HEK293 (cell line): ENCODE measurements around the gene RAB9A.
A peak's percentile ranks its signal among the peaks of the same experiment; 100 is the strongest.

Experiments
- CTCF ChIA-PET: fragments of 350-600 bp; formaldehyde crosslinking; extraction: SDS; loops from one replicate; lab custom pipeline; 2021; ENCODE audit warnings: antibody characterized with exemption; lab: Yijun Ruan, JAX
- POLR2A ChIA-PET: fragments of 300-600 bp; formaldehyde crosslinking; extraction: SDS; loops from one replicate; lab custom pipeline; 2020; ENCODE audit warnings: antibody characterized with exemption, inconsistent platforms; lab: Yijun Ruan, JAX
- H3K27ac ChIP-seq: fragments of 200-500 bp; sonication (Bioruptor generic); 2 replicates; pipeline ENCODE4 v1.5.1; 2014; ENCODE audit warnings: low read depth, low read length, control low read depth, inconsistent platforms; ENCODE audit errors: extremely low read depth
- H3K36me3 ChIP-seq, 2 experiments: fragments of 200-500 bp in 1 of 2; sonication (Bioruptor generic) in 1 of 2; 1 replicate in 1 of 2; 2 replicates in 1 of 2; pipeline ENCODE4 v1.5.1; 2014 to 2017; ENCODE audit warnings: inconsistent platforms in 2 of 2, low read length in 2 of 2; ENCODE audit not compliant: control insufficient read depth in 2 of 2, insufficient read depth in 1 of 2
- H3K4me1 ChIP-seq: fragments of 200-500 bp; sonication (Bioruptor generic); 2 replicates; pipeline ENCODE4 v1.5.1; 2014; ENCODE audit warnings: mild to moderate bottlenecking, low read length, inconsistent platforms; ENCODE audit not compliant: control insufficient read depth, insufficient read depth
- H3K4me3 ChIP-seq: 2 replicates; pipeline ENCODE4 v1.5.1; 2011; ENCODE audit warnings: low read depth, mild to moderate bottlenecking, control low read depth, low read length, moderate library complexity
- H3K9me3 ChIP-seq: fragments of 200-500 bp; sonication (Bioruptor generic); 2 replicates; pipeline ENCODE4 v1.5.1; 2014; ENCODE audit warnings: low read depth, low read length, inconsistent platforms; ENCODE audit not compliant: control insufficient read depth, insufficient read depth
- FEZF1 ChIP-seq: fragments of 450-650 bp; formaldehyde crosslinking; IDR thresholded peaks from 2 replicates; pipeline ENCODE4 v1.5.1; 2016; ENCODE audit warnings: missing biosample characterization, missing genetic modification characterization
- GFI1B ChIP-seq: fragments of 450-650 bp; formaldehyde crosslinking; IDR thresholded peaks from 2 replicates; pipeline ENCODE4 v1.5.1; 2016; ENCODE audit warnings: missing biosample characterization, missing genetic modification characterization
- GLIS1 ChIP-seq: fragments of 450-650 bp; formaldehyde crosslinking; IDR thresholded peaks from 2 replicates; pipeline ENCODE4 v1.5.1; 2016; ENCODE audit warnings: missing biosample characterization, missing genetic modification characterization
- IKZF3 ChIP-seq: fragments of 450-650 bp; IDR thresholded peaks from 2 replicates; pipeline ENCODE4 v1.5.0; 2018; ENCODE audit warnings: missing biosample characterization, mild to moderate bottlenecking, missing genetic modification characterization, moderate library complexity
- PRDM10 ChIP-seq: fragments of 450-650 bp; formaldehyde crosslinking; IDR thresholded peaks from 2 replicates; pipeline ENCODE4 v1.5.1; 2016; ENCODE audit warnings: missing biosample characterization, missing genetic modification characterization
- PRDM6 ChIP-seq: fragments of 450-650 bp; formaldehyde crosslinking; IDR thresholded peaks from 2 replicates; pipeline ENCODE4 v1.5.1; 2017; ENCODE audit warnings: missing biosample characterization, missing genetic modification characterization
- ZFP41 ChIP-seq: fragments of 450-650 bp; formaldehyde crosslinking; IDR thresholded peaks from 2 replicates; pipeline ENCODE4 v1.5.1; 2016; ENCODE audit warnings: missing biosample characterization, missing genetic modification characterization, borderline replicate concordance
- ZNF138 ChIP-seq: fragments of 450-650 bp; formaldehyde crosslinking; IDR thresholded peaks from 2 replicates; pipeline ENCODE4 v1.5.1; 2016; ENCODE audit warnings: missing biosample characterization, missing genetic modification characterization, borderline replicate concordance
- ZNF274 ChIP-seq, 2 experiments: fragments of 200-500 bp in 1 of 2; fragments of 450-650 bp in 1 of 2; sonication (Bioruptor generic) in 1 of 2; formaldehyde crosslinking in 1 of 2; IDR thresholded peaks; 2 replicates each; pipeline versions ENCODE4 v1.5.1 to v1.6.1; 2014 to 2016; ENCODE audit warnings: borderline replicate concordance in 1 of 2, inconsistent platforms in 1 of 2, low read length in 1 of 2, missing biosample characterization in 1 of 2, missing genetic modification characterization in 1 of 2
- ZNF626 ChIP-seq: fragments of 450-650 bp; sonication (Bioruptor Pico); formaldehyde crosslinking; IDR thresholded peaks from 2 replicates; pipeline ENCODE4 v1.5.1; 2018; ENCODE audit warnings: missing biosample characterization, missing genetic modification characterization, inconsistent platforms
- ZNF654 ChIP-seq: fragments of 450-650 bp; formaldehyde crosslinking; IDR thresholded peaks from 2 replicates; pipeline ENCODE4 v1.5.1; 2016; ENCODE audit warnings: low read depth, missing biosample characterization, missing genetic modification characterization
- ZNF791 ChIP-seq: fragments of 450-650 bp; formaldehyde crosslinking; IDR thresholded peaks from 2 replicates; pipeline ENCODE4 v1.5.1; 2016; ENCODE audit warnings: missing biosample characterization, missing genetic modification characterization
- TF ChIP-seq, protein P1 (sequence below): fragments of 450-650 bp; formaldehyde crosslinking; IDR thresholded peaks from 2 replicates; pipeline ENCODE4 v1.5.1; 2016; ENCODE audit warnings: missing biosample characterization, missing genetic modification characterization
- TF ChIP-seq, protein P2 (sequence below): fragments of 450-650 bp; formaldehyde crosslinking; IDR thresholded peaks from 2 replicates; pipeline ENCODE4 v1.5.1; 2017; ENCODE audit warnings: missing biosample characterization, missing genetic modification characterization
- TF ChIP-seq, protein P3 (sequence below): fragments of 450-650 bp; formaldehyde crosslinking; IDR thresholded peaks from 2 replicates; pipeline ENCODE4 v1.5.0; 2017; ENCODE audit warnings: missing biosample characterization, missing genetic modification characterization, borderline replicate concordance
- TF ChIP-seq, protein P4 (sequence below): fragments of 450-650 bp; formaldehyde crosslinking; IDR thresholded peaks from 2 replicates; pipeline ENCODE4 v1.5.1; 2016; ENCODE audit warnings: missing biosample characterization, missing genetic modification characterization

The RAB9A gene

GRCh38 chrX:13742397-13743176 is 53.7 kb downstream of the RAB9A start:
- Histone ChIP-seq H3K27ac (no peak overlapping the region), H3K9me3 (no peaks in the 10 kb centered on the region), H3K4me3 (no peak overlapping the region), H3K4me1 (no peaks in the 10 kb centered on the region), H3K36me3 (peaks cover 54 to 63% of the 10 kb centered on the region in 2 experiments)
- POLR2A ChIA-PET, result interaction anchor here (2.9 kb wide), 1 partner anchor 8 kb away, joined by 11 read pairs; the partner anchor contains the start of genes OFD1 and TRAPPC2
- TF ChIP-seq GFI1B (tag by site-specific recombination), result no peak
- TF ChIP-seq ZNF626 (tag by site-specific recombination), result no peak
- TF ChIP-seq FEZF1 (tag by site-specific recombination), result no peak
- no peak for TF ChIP-seq GLIS1 (tag by site-specific recombination)
- TF ChIP-seq, protein P1, sequence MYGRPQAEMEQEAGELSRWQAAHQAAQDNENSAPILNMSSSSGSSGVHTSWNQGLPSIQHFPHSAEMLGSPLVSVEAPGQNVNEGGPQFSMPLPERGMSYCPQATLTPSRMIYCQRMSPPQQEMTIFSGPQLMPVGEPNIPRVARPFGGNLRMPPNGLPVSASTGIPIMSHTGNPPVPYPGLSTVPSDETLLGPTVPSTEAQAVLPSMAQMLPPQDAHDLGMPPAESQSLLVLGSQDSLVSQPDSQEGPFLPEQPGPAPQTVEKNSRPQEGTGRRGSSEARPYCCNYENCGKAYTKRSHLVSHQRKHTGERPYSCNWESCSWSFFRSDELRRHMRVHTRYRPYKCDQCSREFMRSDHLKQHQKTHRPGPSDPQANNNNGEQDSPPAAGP (tag by site-specific recombination), result no peak
- TF ChIP-seq, protein P2, sequence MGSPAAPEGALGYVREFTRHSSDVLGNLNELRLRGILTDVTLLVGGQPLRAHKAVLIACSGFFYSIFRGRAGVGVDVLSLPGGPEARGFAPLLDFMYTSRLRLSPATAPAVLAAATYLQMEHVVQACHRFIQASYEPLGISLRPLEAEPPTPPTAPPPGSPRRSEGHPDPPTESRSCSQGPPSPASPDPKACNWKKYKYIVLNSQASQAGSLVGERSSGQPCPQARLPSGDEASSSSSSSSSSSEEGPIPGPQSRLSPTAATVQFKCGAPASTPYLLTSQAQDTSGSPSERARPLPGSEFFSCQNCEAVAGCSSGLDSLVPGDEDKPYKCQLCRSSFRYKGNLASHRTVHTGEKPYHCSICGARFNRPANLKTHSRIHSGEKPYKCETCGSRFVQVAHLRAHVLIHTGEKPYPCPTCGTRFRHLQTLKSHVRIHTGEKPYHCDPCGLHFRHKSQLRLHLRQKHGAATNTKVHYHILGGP, result no peak
- TF ChIP-seq PRDM6, result peak; percentile 20; the same call in 1 of the 2 replicates
- CTCF ChIA-PET, result interaction anchor here (0.5 to 0.7 kb wide), 3 partner anchors 51 to 796 kb away, joined by 3 to 4 read pairs (median 3); no protein-coding TSS in a partner anchor

DNA sequence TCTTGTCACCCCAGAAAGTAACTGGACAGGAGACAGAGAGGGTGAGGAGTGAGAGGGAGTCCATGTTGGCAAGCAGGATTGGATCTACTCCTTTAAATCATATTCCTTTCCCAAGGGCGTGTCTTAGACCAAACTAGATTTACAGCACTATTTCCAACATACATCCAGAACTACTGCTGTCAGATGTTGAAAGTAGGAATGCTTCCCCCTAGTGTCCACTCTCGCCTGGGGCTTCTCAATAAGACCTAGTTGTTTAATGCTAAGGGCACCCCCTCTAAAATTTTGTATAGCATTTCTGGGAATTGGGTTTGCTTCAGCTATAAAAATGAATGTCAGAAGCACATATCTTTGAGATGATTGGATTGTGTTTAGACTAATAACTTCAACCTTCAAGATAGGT is 58.9 kb downstream of the RAB9A start:
- TF ChIP-seq, protein P3, sequence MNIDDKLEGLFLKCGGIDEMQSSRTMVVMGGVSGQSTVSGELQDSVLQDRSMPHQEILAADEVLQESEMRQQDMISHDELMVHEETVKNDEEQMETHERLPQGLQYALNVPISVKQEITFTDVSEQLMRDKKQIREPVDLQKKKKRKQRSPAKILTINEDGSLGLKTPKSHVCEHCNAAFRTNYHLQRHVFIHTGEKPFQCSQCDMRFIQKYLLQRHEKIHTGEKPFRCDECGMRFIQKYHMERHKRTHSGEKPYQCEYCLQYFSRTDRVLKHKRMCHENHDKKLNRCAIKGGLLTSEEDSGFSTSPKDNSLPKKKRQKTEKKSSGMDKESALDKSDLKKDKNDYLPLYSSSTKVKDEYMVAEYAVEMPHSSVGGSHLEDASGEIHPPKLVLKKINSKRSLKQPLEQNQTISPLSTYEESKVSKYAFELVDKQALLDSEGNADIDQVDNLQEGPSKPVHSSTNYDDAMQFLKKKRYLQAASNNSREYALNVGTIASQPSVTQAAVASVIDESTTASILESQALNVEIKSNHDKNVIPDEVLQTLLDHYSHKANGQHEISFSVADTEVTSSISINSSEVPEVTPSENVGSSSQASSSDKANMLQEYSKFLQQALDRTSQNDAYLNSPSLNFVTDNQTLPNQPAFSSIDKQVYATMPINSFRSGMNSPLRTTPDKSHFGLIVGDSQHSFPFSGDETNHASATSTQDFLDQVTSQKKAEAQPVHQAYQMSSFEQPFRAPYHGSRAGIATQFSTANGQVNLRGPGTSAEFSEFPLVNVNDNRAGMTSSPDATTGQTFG (tag by site-specific recombination), result no peak
- peak; percentile 64 for TF ChIP-seq ZNF654 (tag by site-specific recombination)
- TF ChIP-seq IKZF3, result 0 out of 2 replicates have a peak, but pooled peaks have one; percentile 29
- TF ChIP-seq, all 188 proteins: peak for 2
- ChIA-PET CTCF (interaction anchor here (0.5 to 7.2 kb wide), 12 partner anchors 10 to 826 kb away, joined by 3 to 92 read pairs (median 6); partner anchors contain the start of genes OFD1 and TRAPPC2), POLR2A (no interaction called here)
- H3K27ac ChIP-seq, result no peak overlapping the region
- H3K9me3 ChIP-seq, result no peaks in the 10 kb centered on the region
- no peaks in the 10 kb centered on the region for H3K4me1 ChIP-seq
- H3K4me3 ChIP-seq, result no peak overlapping the region
- H3K36me3 ChIP-seq, result peaks cover 55 to 83% of the 10 kb centered on the region in 2 experiments

DNA sequence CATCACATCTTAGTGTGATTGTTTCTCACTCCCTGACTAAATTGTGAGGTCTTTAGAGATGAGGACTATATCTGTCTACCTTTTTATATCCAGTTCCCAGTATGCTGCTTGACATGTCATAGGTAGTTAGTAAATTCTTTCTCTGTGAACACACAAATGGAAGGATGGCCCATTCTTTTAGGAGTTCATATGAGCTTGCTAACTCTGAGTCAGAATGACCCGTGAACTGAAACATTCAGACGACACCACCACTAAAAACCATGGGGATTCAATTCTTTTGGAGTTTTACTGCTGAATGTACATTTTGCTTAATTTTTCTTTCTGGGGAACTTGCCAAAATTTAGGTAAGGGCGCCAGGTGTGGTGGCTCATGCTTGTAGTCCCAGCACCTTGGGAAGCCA is 59.6 kb downstream of the RAB9A start:
- H3K4me3 ChIP-seq, result no peak overlapping the region
- CTCF ChIA-PET, result interaction anchor here (0.5 to 7.2 kb wide), 17 partner anchors 10 to 826 kb away, joined by 3 to 92 read pairs (median 4); partner anchors contain the start of genes OFD1 and TRAPPC2
- H3K9me3 ChIP-seq, result no peaks in the 10 kb centered on the region
- H3K36me3 ChIP-seq, result peaks cover 53 to 84% of the 10 kb centered on the region in 2 experiments
- no peaks in the 10 kb centered on the region for H3K4me1 ChIP-seq
- H3K27ac ChIP-seq, result no peak overlapping the region
- POLR2A ChIA-PET, result no interaction called here
- TF ChIP-seq PRDM10 (no peak), ZNF791 (tag by site-specific recombination) (no peak), ZNF274 (IDR thresholded peaks at IDR 0.05; ENCODE audit: low read length) (no peak), ZNF274 (tag by site-specific recombination; IDR thresholded peaks at IDR 0.05; ENCODE audit: borderline replicate concordance) (no peak), ZNF654 (tag by site-specific recombination) (no peak), ZNF138 (tag by site-specific recombination) (no peak), ZFP41 (tag by site-specific recombination) (no peak)
- TF ChIP-seq, protein P4, sequence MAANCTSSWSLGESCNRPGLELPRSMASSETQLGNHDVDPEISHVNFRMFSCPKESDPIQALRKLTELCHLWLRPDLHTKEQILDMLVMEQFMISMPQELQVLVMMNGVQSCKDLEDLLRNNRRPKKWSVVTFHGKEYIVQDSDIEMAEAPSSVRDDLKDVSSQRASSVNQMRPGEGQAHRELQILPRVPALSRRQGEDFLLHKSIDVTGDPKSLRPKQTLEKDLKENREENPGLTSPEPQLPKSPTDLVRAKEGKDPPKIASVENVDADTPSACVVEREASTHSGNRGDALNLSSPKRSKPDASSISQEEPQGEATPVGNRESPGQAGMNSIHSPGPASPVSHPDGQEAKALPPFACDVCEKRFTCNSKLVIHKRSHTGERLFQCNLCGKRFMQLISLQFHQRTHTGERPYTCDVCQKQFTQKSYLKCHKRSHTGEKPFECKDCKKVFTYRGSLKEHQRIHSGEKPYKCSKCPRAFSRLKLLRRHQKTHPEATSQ (tag by site-specific recombination), result no peak
